AG08396 (cell line): ENCODE data around the gene C6orf132.
A peak's percentile ranks its signal among the peaks of the same experiment; 100 is the strongest.

Experiments
- DNase-seq: peaks from one replicate; pipeline ENCODE4 v3.0.0; 2012; ENCODE audit warnings: low spot score, mixed read lengths

C6orf132 gene

GRCh38 chr6:42104095-42104803 lies 38.2 kb downstream of the C6orf132 start:
- peak; percentile 56 for DNase-seq

DNA sequence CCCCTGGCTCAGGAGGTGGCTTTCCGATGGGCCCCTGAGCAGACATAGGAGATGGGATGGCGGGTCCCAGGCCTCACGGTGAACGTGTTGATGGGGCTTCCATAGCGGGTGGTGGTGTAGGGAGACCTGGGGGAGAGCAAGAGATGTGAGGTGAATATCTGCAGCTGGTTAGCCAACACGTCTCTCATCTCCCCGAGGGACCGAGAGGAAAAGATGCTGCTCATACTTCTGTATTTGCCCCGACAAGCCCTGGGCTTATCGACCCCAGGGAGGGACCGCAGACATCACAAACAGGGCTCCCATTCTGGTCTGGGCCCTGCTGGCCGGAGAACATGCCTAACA lies 38.7 kb downstream of the C6orf132 start:
- DNase-seq = no peak

GRCh38 chr6:42103216-42103615 lies 39.2 kb downstream of the C6orf132 start:
- no peak for DNase-seq

DNA sequence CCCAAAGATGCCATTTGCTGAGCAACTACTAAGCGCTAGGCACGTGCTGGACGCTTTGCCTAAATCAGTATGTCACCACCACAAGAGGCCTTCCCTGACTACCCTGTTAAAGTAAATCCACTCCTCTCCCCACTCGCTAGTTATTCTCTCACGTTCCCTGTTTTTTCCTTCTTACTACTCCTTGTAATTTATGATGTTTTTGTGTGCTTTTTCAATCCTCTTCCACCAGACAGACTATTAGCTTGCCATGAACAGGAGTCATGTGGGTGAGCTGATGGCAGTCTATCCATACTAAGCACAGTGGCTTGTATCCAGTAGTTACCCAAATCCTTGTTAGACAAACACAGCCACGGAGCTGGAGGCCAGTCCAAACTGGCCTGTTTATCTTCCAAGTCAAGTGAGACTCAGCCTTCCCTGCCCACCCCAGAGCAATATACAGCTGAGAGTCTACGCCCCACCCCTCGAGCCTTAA lies 41.2 kb downstream of the C6orf132 start:
- DNase-seq = peak; percentile 61

- peak; percentile 47 for DNase-seq
Observed at GRCh38 chr6:42100029-42100901, 42.2 kb downstream of the C6orf132 start.

DNA sequence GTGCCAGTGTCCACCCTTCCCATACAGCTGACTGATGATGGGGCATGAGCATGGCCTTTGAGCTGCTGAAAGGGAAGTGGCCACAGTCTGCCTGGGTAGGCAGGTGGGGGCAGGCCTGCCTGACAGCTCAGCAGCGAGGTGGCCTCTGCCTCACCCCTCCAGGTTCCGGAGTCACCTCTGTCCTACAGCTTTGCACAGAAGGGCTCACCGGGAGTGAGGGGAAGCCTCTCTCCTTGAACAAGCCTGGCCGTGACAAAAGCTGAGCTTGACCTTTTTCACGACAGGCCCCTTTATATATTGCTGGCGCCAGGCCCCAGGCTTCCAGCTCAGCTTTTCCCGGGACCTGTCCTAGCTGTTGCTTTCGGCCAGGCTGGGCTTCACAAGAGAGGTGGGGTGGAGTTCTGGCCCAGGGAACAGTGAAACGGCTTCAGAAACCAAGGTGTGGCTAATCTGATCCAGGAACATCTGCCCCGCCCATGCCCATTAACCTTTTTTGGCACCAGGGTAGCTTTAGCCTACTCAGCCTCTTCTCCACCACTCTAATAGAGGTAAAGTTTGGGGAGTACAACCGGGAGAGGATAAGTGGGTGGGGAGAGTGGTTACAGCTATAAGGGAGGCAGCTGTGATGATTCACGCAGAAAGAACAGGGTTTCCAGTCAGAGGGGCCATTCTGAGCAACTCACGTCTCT lies 42.9 kb downstream of the C6orf132 start:
- no peak for DNase-seq

GRCh38 chr6:42095776-42096541 lies 46.5 kb downstream of the C6orf132 start:
- no peak for DNase-seq

- DNase-seq = no peak
Observed at GRCh38 chr6:42095094-42095493, 47.3 kb downstream of the C6orf132 start.

DNA sequence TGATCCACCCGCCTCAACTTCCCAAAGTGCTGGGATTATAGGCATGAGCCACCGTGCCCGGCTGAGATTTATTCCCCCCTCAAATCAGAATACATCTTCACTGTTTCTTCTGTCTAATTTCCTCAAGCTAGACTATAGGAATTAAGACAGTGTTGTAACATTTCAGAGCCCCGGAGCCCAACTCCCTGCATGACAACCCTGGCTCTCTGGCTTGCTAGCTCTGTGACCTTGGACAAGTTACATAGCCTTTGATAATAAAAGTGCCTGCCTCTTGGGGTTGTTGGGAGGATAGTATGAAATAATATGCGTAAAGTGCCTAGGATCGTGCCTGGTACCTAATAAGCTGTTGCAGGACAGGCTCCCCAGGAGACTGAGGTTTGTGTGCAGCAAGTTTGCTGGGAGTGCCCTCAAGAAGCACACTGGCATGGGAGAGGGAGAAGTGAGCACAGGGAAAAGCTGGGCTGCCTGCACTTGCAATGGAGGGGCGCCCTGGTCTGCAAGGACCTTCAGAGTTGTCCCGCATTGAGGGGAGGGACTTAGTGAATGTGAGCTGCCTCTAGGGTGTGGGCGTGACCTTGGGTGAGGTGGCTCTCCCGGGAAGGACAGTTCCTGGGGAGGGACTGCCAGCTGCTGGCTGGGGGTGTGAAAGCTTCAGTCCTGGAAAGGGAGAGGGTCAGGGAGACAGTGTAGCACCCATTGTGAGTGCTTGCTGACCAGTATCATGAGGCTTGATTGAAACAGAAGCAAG lies 48.7 kb downstream of the C6orf132 start:
- no peak for DNase-seq

DNA sequence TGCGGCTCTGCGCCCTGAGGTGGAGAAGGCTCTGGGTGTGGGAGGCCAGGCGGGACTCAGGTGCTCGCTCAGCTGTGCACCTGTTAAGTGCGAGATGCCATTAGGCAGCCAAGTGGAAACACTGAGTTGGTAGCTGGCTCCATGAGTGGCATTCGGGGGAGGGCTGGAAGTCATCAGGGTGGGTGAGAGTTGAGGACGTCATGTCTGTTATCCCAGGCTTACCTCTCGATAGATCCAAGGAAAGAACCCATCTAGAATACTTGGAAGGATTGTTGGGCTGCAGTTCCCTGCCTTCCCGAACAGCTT lies 50.7 kb downstream of the C6orf132 start:
- no peak for DNase-seq

GRCh38 chr6:42090819-42091717 lies 51.4 kb downstream of the C6orf132 start:
- no peak for DNase-seq

GRCh38 chr6:42088101-42088591 lies 54.3 kb downstream of the C6orf132 start:
- DNase-seq = no peak

DNA sequence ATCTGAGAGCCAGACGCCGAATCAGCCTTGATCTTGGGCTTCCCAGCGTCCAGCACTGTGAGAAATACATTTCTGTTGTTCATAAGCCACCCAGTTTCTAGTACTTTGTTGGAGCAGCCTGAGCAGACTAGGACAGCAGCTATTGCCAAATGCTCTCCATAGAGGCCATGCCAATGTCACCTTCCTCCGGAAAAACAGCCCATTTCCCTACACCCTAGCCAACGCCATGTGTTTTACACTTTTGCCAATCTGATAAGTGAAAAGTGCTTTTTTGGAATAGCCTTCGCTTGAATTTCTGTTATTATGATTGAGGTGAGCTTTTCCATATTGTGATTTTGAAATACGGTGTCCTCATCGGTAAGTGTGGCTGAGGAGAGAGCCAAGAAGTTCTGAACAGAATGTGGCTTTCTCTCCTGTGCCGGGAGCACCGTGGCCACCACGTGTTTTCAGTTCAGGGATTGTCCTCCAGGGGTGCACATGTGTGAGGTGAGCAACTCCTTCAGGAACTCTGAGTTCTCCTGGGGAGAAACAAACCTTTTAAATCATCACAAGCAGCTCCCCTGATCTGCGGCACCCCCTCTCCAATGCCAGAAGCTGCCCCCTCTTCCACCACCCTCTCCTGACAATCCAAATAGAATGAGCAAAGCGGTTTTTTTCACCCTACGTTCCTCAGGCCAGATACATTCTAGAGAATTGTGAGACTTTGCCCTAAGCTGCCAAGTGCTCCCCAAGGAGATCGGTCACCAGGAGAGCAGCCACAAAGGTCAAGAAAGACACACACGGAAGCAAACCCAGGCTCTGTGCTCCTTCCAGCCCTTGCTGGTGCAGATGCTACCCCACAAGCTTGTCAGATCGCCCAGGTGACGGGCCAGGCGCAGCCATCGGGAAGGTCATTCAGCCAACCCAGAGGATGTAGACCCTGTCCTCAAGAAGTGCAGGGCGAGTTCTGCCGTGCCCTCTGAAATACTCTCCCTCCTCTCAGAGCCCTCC lies 56.1 kb downstream of the C6orf132 start:
- no peak for DNase-seq

GRCh38 chr6:42084889-42085288 lies 57.5 kb downstream of the C6orf132 start:
- DNase-seq = no peak

DNA sequence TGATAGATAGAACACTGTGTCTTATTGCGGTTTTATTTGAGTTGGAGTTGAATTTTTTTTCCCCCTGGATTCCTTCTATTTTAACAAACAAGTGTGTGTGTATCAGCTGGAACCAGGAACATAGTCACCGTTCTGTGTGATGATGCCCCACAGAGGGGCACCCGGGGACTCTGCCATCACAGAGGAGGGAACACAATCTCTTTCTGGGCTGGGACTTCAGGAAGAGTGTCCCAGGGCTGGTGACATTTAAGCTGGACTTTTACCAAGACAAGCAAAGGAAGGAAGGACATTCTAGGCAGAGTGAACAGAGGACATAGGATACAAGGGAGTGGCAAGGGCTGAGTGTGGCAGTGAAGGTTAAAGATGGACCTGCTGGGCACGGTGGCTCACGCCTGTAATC lies 58.9 kb downstream of the C6orf132 start:
- DNase-seq = no peak

- DNase-seq = no peak
Observed at GRCh38 chr6:42079941-42080464, 62.4 kb downstream of the C6orf132 start.

GRCh38 chr6:42078386-42078785 lies 64.0 kb downstream of the C6orf132 start:
- DNase-seq = no peak

GRCh38 chr6:42075159-42075838 lies 67.1 kb downstream of the C6orf132 start:
- DNase-seq = peak; percentile 77
